Kidney epithelial cell (primary cell): Measurements from ENCODE around the gene PDGFRA. TPM values are rescaled to one million over a fixed set of nuclear protein-coding genes. Genes with fewer than 3 reads are reported as not detected.

ENCODE experiments used
- DNase-seq: peaks from one replicate; pipeline ENCODE4 v3.0.0-alpha.2; 2010; ENCODE audit warnings: low read depth
- H3K27me3 ChIP-seq: 2 replicates; pipeline ENCODE4 v1.6.0; 2011; ENCODE audit warnings: low read length; ENCODE audit not compliant: control insufficient read depth, insufficient read depth
- H3K36me3 ChIP-seq: 2 replicates; pipeline ENCODE4 v1.5.1; 2011; ENCODE audit warnings: low read length; ENCODE audit not compliant: control insufficient read depth, insufficient read depth
- H3K4me3 ChIP-seq: 2 replicates; pipeline ENCODE4 v1.5.1; 2011; ENCODE audit warnings: low read depth, mild to moderate bottlenecking, control low read depth, low read length
- CTCF ChIP-seq: IDR thresholded peaks from 2 replicates; pipeline ENCODE4 v1.5.1; 2011; ENCODE audit warnings: mild to moderate bottlenecking, moderate library complexity, low read length, control low read depth, inconsistent platforms; ENCODE audit not compliant: insufficient read depth, poor library complexity, severe bottlenecking
- total RNA-seq: library from RNA; depleted of rRNA; stranded (reverse); fragments of >200 nt; gene quantifications from 2 replicates; pipeline ENCODE4 v1.2.3, GENCODE V29; 2015

Gene PDGFRA
- total RNA-seq, 1 donor from 2014 or later, result 2.1 TPM

GRCh38 chr4:54254116-54254914, 25.2 kb downstream of the PDGFRA start:
- Histone ChIP-seq H3K36me3 (no peaks in the 10 kb centered on the region), H3K4me3 (no peak overlapping the region), H3K27me3 (no peaks in the 10 kb centered on the region)
- no peak for TF ChIP-seq CTCF
- DNase-seq, result no peak

DNA sequence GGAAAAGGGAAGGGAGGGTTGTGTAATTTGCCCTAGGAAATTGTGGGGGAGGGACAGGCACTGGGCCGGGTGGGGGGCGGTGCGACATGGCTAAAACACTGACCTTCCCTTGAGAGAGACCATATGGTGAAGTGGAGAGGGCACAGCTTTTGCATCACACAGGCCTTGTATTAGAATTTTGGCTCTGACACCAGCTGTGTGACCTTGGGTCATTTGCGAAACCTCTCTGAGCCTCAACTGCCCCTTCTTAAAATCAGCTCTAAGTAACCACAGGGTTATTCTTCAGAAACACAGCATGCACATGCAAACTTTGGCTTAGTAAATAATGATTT, 25.8 kb downstream of the PDGFRA start:
- no peak for DNase-seq
- H3K27me3 ChIP-seq, result no peaks in the 10 kb centered on the region
- H3K36me3 ChIP-seq, result no peaks in the 10 kb centered on the region

DNA sequence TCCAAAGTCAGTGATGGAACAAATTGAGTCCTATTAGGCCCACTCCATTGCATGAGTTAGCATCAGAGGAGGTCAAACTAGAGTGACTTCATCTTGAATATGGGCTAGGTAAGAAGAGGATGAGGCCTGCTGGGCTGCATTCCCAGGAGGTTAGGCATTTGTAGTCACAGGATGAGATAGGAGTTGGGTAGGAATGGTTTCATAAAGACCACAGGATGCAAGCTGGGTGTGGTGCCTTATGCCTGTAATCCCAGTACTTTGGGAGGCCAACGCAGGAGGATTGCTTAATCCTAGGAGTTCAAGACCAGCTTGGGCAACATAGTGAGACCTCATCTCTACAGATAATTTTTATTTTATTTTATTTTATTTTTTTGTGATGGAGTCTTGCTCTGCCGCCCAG, 26.8 kb downstream of the PDGFRA start:
- no peak overlapping the region for H3K4me3 ChIP-seq
- no peak for TF ChIP-seq CTCF
- H3K27me3 ChIP-seq, result no peaks in the 10 kb centered on the region
- no peak for DNase-seq
- H3K36me3 ChIP-seq, result no peaks in the 10 kb centered on the region

More for the DNA sequence above, 25.8 kb downstream of the PDGFRA start:
- TF ChIP-seq CTCF, result no peak
- no peak overlapping the region for H3K4me3 ChIP-seq

- Histone ChIP-seq H3K4me3 (no peak overlapping the region), H3K36me3 (no peaks in the 10 kb centered on the region), H3K27me3 (no peaks in the 10 kb centered on the region)
- no peak for TF ChIP-seq CTCF
- DNase-seq, result no peak
These were observed 27.7 kb downstream of the PDGFRA start for GRCh38 chr4:54256491-54257486.

DNA sequence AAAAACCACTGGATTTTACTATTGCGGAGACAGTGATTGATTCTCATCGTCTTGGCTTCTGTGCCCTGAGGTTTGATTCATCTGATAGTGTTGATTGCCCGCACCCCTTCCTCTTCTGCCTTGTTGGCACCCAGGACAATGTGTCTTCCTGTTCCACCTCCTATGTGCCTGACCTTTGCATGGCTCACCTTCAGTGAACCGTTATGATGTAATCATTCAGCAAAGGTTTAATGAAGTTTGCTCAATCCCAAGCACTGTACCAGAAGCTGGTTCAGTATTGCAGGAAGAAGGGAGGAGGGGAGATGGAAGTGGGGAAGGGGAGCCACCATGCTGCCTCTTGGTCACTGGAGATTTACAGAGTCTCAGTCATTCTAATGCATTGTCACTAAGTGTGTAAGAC, 36.3 kb downstream of the PDGFRA start:
- TF ChIP-seq CTCF, result no peak

More for the DNA sequence above, 36.3 kb downstream of the PDGFRA start:
- no peaks in the 10 kb centered on the region for H3K36me3 ChIP-seq
- DNase-seq, result no peak
- no peaks in the 10 kb centered on the region for H3K27me3 ChIP-seq
- no peak overlapping the region for H3K4me3 ChIP-seq
